HepG2 (cell line): ENCODE data around the gene PRKCD. TPM values are rescaled to one million over a fixed set of nuclear protein-coding genes. Genes with fewer than 3 reads are reported as not detected.
A peak's percentile ranks its signal among the peaks of the same experiment; 100 is the strongest.

ENCODE experiments used
- CHD2 ChIP-seq: IDR thresholded peaks from 2 replicates; pipeline ENCODE4 v1.6.1; 2011; ENCODE audit warnings: low read depth, low read length, improper control_type of control experiment
- ERF ChIP-seq: IDR thresholded peaks from 2 replicates; pipeline ENCODE4 v1.6.1; 2018; ENCODE audit warnings: missing biosample characterization, missing genetic modification reagents
- FOXA3 ChIP-seq: IDR thresholded peaks from 2 replicates; pipeline ENCODE4 v1.6.1; 2016; ENCODE audit warnings: missing genetic modification reagents, missing compliant biosample characterization
- HNRNPK ChIP-seq: fragments of 200-400 bp; formaldehyde crosslinking; IDR thresholded peaks from 2 replicates; pipeline ENCODE4 v1.6.1; 2018; ENCODE audit warnings: low read length, low read depth, moderate library complexity, mild to moderate bottlenecking; ENCODE audit not compliant: poor library complexity, severe bottlenecking
- POLR2G ChIP-seq: fragments of 200-400 bp; formaldehyde crosslinking; IDR thresholded peaks from 2 replicates; pipeline ENCODE4 v1.6.1; 2018; ENCODE audit warnings: mild to moderate bottlenecking, low read depth, low read length, moderate library complexity
- PPARG ChIP-seq: conservative IDR thresholded peaks from 2 replicates; pipeline ENCODE4 v1.6.1; 2016; ENCODE audit warnings: missing biosample characterization, missing genetic modification reagents
- RBM39 ChIP-seq: fragments of 200-400 bp; formaldehyde crosslinking; IDR thresholded peaks from one replicate; pipeline ENCODE4 v1.6.1; 2018; ENCODE audit warnings: antibody characterized with exemption, mild to moderate bottlenecking, low read depth, low read length; ENCODE audit not compliant: poor library complexity, severe bottlenecking
- SOX5 ChIP-seq: IDR thresholded peaks from 2 replicates; pipeline ENCODE4 v1.6.1; 2016; ENCODE audit warnings: borderline replicate concordance
- SOX6 ChIP-seq, 2 experiments: fragments of 450-650 bp in 1 of 2; sonication (generic) in 1 of 2; formaldehyde crosslinking in 1 of 2; IDR thresholded peaks; 2 replicates each; pipeline versions ENCODE4 v1.4.0 to v1.6.1; 2017 to 2020; ENCODE audit warnings: antibody characterized with exemption in 1 of 2, mild to moderate bottlenecking in 1 of 2, missing genetic modification reagents in 1 of 2
- SP1 ChIP-seq, 2 experiments: fragments of 450-650 bp in 1 of 2; sonication (generic) in 1 of 2; formaldehyde crosslinking in 1 of 2; IDR thresholded peaks; 2 replicates each; pipeline versions ENCODE4 v1.4.0 to v1.6.1; 2016 to 2020; ENCODE audit warnings: missing genetic modification reagents in 1 of 2
- SRF ChIP-seq: IDR thresholded peaks from 2 replicates; pipeline ENCODE4 v1.6.1; 2011; ENCODE audit warnings: mild to moderate bottlenecking, low read depth, low read length, moderate library complexity
- ZFX ChIP-seq: sonication (generic); formaldehyde crosslinking; IDR thresholded peaks from 2 replicates; pipeline ENCODE4 v1.4.0; 2020; ENCODE audit warnings: mild to moderate bottlenecking, low read depth, missing genetic modification reagents, moderate library complexity
- ZNF124 ChIP-seq: sonication (generic); formaldehyde crosslinking; IDR thresholded peaks from 2 replicates; pipeline ENCODE4 v1.4.0; 2020; ENCODE audit warnings: missing genetic modification reagents
- ZNF577 ChIP-seq: sonication (generic); formaldehyde crosslinking; IDR thresholded peaks from 2 replicates; pipeline ENCODE4 v1.4.0; 2020; ENCODE audit warnings: mild to moderate bottlenecking, low read depth, missing genetic modification reagents, borderline replicate concordance
- ZNF883 ChIP-seq: sonication (generic); formaldehyde crosslinking; IDR thresholded peaks from 2 replicates; pipeline ENCODE4 v1.5.1; 2020; ENCODE audit warnings: mild to moderate bottlenecking, missing genetic modification reagents; ENCODE audit errors: not compliant biosample characterization
- ZSCAN29 ChIP-seq: sonication (generic); formaldehyde crosslinking; conservative IDR thresholded peaks from 2 replicates; pipeline ENCODE4 v1.4.0; 2020; ENCODE audit warnings: mild to moderate bottlenecking, missing genetic modification reagents
- polyA plus RNA-seq, 8 experiments: library from polyadenylated mRNA; depleted of rRNA in 3 of 8; stranded (reverse) in 7 of 8; unstranded in 1 of 8; fragments of >200 nt; fragmentation: Illumina TruSeq in 4 of 8; extraction: Trizol in 4 of 8; gene quantifications; 2 replicates each; pipeline versions ENCODE4 v1.2.1 to v1.2.3, GENCODE V29; 2011 to 2016; ENCODE audit warnings: low read depth in 4 of 8, missing spikeins in 1 of 8, mixed read lengths in 1 of 8; ENCODE audit not compliant: insufficient read depth in 1 of 8
- total RNA-seq, 5 experiments: library from RNA; depleted of rRNA; stranded (reverse); fragments of >200 nt; fragmentation: Illumina TruSeq; extraction: Trizol; gene quantifications; 2 replicates each; pipeline ENCODE4 v1.2.3, GENCODE V29; 2016; ENCODE audit warnings: low read depth in 1 of 5
- TF ChIP-seq, protein P1 (sequence below): sonication (generic); formaldehyde crosslinking; IDR thresholded peaks from 2 replicates; pipeline ENCODE4 v1.4.0; 2020; ENCODE audit warnings: missing genetic modification reagents
- TF ChIP-seq, protein P2 (sequence below): sonication (generic); formaldehyde crosslinking; IDR thresholded peaks from 2 replicates; pipeline ENCODE4 v1.4.0; 2020; ENCODE audit warnings: mild to moderate bottlenecking, missing genetic modification reagents
- TF ChIP-seq, protein P3 (sequence below): IDR thresholded peaks from 2 replicates; pipeline ENCODE4 v1.6.1; 2016; ENCODE audit warnings: missing compliant biosample characterization, missing genetic modification reagents, borderline replicate concordance
- TF ChIP-seq, protein P4 (sequence below): IDR thresholded peaks from 2 replicates; pipeline ENCODE4 v1.6.1; 2016; ENCODE audit warnings: mild to moderate bottlenecking

Gene PRKCD
- total and polyA plus RNA-seq, 2 of the 13 experiments (the other 11 are each of a cell fraction or from before 2014, with no cell fraction given) = 1.6 to 40.7 TPM

DNA sequence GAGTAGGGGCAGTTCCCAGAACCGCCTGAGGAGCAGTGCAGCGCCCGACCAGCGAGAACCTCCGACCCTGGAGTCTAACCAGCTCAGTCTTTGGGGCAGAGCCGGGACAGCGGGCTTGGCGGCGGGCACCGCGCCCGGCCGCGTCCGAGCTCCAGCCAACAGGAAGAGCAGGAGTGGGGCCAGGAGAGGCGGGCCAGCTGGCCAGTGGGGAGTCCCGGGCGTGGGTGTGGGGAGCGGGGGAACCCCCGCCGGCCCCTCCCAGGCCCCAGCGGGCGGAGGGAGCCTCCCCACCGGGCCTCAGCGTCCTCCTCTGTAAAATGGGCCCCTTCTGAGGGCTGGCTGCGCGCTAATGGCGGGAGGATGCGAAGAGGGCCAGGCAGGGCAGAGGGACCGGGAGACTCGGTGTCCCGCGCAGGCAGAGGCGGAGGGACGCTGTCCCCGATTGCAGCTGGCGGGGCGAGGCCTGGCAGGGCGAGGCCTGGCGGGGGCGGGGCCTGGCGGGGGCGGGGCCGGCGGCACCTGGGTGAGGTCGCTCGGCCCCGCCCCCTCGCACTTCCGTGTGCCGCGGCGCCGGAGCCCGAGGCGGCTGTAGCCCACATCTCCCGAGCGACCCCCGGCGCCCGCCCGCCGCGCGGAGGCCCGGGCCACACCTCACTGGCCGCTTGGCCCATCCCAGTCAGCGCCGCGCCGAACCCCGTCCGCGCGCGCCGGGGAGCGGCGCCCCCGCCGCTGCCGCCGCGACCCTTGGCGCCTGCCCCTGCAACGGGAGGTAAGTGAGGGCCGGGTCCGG, at the start of gene PRKCD (continued):
- TF ChIP-seq, protein P1, sequence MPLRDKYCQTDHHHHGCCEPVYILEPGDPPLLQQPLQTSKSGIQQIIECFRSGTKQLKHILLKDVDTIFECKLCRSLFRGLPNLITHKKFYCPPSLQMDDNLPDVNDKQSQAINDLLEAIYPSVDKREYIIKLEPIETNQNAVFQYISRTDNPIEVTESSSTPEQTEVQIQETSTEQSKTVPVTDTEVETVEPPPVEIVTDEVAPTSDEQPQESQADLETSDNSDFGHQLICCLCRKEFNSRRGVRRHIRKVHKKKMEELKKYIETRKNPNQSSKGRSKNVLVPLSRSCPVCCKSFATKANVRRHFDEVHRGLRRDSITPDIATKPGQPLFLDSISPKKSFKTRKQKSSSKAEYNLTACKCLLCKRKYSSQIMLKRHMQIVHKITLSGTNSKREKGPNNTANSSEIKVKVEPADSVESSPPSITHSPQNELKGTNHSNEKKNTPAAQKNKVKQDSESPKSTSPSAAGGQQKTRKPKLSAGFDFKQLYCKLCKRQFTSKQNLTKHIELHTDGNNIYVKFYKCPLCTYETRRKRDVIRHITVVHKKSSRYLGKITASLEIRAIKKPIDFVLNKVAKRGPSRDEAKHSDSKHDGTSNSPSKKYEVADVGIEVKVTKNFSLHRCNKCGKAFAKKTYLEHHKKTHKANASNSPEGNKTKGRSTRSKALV (CRISPR knock-in tag) = 0 out of 2 replicates have a peak, but pooled peaks have one; percentile 34
- TF ChIP-seq, protein P2, sequence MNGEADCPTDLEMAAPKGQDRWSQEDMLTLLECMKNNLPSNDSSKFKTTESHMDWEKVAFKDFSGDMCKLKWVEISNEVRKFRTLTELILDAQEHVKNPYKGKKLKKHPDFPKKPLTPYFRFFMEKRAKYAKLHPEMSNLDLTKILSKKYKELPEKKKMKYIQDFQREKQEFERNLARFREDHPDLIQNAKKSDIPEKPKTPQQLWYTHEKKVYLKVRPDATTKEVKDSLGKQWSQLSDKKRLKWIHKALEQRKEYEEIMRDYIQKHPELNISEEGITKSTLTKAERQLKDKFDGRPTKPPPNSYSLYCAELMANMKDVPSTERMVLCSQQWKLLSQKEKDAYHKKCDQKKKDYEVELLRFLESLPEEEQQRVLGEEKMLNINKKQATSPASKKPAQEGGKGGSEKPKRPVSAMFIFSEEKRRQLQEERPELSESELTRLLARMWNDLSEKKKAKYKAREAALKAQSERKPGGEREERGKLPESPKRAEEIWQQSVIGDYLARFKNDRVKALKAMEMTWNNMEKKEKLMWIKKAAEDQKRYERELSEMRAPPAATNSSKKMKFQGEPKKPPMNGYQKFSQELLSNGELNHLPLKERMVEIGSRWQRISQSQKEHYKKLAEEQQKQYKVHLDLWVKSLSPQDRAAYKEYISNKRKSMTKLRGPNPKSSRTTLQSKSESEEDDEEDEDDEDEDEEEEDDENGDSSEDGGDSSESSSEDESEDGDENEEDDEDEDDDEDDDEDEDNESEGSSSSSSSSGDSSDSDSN (CRISPR knock-in tag) = peak; percentile 33; the same call in 1 of the 2 replicates
- TF ChIP-seq SRF (no peak), ZNF577 (CRISPR knock-in tag) (no peak), HNRNPK (peak; percentile 45), SOX5 (CRISPR knock-in tag) (peak; percentile 18; the same call in 1 of the 2 replicates), POLR2G (peak; percentile 68), SP1 (IDR thresholded peaks at IDR 0.05) (no peak), SP1 (CRISPR knock-in tag; IDR thresholded peaks at IDR 0.05) (peak; percentile 71), SOX6 (IDR thresholded peaks at IDR 0.05) (no peak), SOX6 (CRISPR knock-in tag; IDR thresholded peaks at IDR 0.05) (0 out of 2 replicates have a peak, but pooled peaks have one; percentile 19), ZFX (CRISPR knock-in tag) (peak; percentile 84), ZNF124 (CRISPR knock-in tag) (0 out of 2 replicates have a peak, but pooled peaks have one; percentile 26), ZSCAN29 (0 out of 2 replicates have a peak, but pooled peaks have one; percentile 54), CHD2 (0 out of 2 replicates have a peak, but pooled peaks have one; percentile 10), PPARG (peak; percentile 34), RBM39 (peak; percentile 59), ZNF883 (CRISPR knock-in tag) (peak; percentile 23), FOXA3 (CRISPR knock-in tag) (0 out of 2 replicates have a peak, but pooled peaks have one; percentile 6), ERF (CRISPR knock-in tag) (0 out of 2 replicates have a peak, but pooled peaks have one; percentile 5)
- TF ChIP-seq, protein P3, sequence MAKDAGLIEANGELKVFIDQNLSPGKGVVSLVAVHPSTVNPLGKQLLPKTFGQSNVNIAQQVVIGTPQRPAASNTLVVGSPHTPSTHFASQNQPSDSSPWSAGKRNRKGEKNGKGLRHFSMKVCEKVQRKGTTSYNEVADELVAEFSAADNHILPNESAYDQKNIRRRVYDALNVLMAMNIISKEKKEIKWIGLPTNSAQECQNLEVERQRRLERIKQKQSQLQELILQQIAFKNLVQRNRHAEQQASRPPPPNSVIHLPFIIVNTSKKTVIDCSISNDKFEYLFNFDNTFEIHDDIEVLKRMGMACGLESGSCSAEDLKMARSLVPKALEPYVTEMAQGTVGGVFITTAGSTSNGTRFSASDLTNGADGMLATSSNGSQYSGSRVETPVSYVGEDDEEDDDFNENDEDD (CRISPR knock-in tag) = no peak
- TF ChIP-seq, protein P4, sequence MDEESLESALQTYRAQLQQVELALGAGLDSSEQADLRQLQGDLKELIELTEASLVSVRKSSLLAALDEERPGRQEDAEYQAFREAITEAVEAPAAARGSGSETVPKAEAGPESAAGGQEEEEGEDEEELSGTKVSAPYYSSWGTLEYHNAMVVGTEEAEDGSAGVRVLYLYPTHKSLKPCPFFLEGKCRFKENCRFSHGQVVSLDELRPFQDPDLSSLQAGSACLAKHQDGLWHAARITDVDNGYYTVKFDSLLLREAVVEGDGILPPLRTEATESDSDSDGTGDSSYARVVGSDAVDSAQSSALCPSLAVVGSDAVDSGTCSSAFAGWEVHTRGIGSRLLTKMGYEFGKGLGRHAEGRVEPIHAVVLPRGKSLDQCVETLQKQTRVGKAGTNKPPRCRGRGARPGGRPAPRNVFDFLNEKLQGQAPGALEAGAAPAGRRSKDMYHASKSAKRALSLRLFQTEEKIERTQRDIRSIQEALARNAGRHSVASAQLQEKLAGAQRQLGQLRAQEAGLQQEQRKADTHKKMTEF = peak; percentile 77
